NK-92 (cell line): Measurements from ENCODE around the gene KLHL12.
A peak's percentile ranks its signal among the peaks of the same experiment; 100 is the strongest.

Experiments
- DNase-seq: peaks from one replicate; lab custom pipeline; 2025; ENCODE audit not compliant: unreplicated experiment; lab: John Stamatoyannopoulos, UW

Gene KLHL12

GRCh38 chr1:202926581-202927491, at the start of gene KLHL12:
TSS of gene KLHL12 (minus strand) at chr1:202927234. CDS start at chr1:202925162, 2,072 bp downstream.
- peak; percentile 49 for DNase-seq

DNA sequence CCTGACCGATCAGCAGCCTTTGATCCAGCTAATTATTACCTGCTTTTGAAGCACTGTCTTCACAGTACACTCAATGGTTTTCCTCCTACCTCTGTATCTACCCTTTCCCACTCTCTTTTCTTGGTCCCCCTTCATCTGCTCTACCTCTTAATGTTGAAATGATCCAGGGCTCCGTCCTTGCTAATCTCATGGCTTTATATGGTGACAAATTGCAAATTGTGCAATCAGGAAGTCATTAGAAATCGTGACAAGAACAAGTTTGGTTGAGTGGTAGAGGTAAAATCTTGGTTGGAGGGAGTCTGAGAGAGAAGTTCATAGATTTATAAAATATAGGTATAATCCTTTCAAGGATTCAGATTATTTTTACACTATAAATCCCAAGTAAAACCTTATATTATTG, 49.6 kb upstream of the KLHL12 start:
- DNase-seq: no peak

GRCh38 chr1:202974856-202975255, 47.8 kb upstream of the KLHL12 start:
- DNase-seq: no peak

GRCh38 chr1:202972046-202972445, 45.0 kb upstream of the KLHL12 start:
- no peak for DNase-seq

DNA sequence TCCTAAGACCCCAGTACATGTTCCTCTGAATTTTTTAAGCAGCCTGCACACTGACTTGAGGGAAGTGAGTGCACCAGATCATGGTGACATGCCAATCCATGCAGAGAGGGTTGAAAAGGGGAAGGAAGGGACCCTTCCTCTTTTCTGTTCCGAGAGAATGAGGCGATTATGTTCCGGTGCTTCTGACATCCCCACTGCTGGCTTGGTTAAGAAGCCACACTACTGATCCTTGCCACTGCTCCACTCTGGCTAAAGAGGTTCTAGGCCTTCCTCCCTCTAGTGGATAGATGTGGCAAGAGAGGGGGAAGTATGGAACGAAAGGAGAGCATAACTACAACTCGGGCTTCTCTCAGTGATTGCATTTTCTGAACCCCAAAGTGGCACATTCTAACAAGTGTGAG, 41.9 kb upstream of the KLHL12 start:
- DNase-seq: no peak

- no peak for DNase-seq
These were observed 41.3 kb upstream of the KLHL12 start for GRCh38 chr1:202968351-202968750.

DNA sequence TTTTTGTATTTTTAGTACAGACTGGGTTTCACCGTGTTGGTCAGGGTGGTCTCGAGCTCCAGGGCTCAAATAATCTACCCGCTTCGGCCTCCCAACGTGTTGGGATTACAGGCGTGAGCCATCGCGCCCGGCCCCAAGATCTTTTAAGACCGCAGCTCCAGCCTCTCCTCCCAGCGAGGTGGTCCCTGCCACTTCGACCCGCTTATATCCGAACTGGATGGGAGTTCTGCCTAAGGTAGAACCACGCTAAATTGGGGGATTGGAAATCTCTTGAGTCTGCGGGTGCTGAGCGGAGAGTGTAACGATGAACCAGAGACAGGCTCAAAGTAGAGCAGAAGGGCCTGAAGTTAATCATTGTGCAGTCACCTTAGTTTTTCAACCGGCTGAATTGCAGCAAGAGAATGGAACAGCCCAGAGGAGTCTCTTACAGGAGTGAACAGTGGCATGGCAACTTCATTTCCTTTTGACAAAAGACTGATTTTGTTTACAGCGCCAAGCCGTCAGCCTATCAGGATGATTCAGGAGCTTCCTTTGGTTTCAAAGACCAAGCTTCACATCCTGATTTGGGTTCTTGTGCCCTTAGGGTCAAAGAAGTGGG, 40.7 kb upstream of the KLHL12 start:
- no peak for DNase-seq

- no peak for DNase-seq
These were observed 39.2 kb upstream of the KLHL12 start for GRCh38 chr1:202966006-202966898.

DNA sequence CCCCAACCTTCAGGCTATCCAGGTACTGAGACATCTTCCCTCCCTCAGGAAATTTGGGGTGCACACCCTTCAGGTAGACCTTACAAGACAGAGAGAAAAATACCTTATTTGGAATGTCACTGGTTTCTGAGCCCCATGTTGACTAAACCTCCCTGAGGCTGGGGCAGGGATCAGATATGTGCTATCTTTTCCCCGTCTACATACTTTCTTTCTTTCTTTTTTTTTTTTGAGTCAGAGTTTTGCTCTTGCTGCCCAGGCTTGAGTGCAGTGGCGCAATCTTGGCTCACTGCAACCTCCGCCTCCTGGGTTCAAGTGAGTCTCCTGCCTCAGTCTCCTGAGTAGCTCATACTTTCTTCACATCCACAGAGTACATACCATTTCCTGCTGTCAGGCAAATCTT, 38.4 kb upstream of the KLHL12 start:
- DNase-seq: no peak

DNA sequence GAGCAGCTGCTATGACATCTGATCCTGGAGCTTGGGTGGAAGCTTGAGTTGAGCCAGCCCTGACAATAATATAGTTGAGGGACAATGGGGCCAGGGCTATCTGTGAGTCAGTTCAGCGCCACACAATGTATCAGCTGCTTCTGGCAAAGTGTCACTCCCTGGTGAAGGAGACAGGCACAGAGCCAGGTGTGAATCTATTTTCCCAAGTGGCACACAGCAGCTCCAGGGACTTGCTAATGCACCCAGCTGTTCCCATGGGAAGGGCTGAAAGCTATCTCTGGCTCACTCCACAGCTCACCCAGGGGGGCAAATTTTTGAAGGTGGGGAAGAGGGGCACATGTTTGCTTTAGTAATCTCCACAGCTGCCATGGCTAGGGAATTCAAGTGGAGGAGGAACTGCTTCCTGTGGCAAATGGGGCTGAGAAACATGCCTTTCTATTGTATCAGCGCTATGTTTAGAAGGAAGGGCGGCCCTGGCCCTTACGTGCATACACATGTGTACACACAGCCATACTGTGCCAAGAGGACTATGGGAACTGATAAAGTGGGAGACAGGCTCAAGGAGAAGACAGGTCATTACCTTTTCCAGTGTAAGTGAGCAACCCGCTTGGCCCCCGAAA, 37.9 kb upstream of the KLHL12 start:
- DNase-seq: no peak

DNA sequence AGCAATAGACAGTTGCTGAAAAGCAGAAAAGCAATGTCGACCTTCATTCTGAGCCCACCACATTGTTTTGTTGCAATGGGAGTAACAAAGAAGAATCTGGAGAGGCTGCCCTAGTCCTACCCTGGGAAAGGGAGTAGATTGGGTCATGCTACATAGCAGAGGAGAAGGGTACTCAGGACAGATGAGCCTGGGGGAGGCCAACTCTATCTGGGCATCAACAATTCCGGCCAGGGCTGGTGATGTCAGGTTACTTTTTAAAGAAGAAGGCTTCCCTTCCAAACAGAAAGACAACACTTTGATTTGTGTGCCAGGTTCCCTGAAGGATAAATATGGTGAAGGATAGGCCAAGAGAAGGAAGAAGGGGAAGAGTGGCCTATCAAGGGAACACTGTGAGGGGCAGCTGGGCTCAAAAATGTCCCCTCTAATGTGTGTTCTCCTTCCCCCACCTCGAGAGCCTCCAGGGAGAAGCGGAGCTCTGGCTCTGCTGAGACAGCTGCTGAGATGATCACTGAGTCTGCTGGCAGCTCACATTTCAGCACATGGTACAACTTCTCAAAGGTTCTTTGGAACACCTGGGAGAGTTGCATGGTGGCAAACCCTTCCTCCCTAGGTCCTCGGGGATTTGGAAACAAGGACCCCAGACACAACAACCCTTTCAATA, 34.3 kb upstream of the KLHL12 start:
- no peak for DNase-seq

DNA sequence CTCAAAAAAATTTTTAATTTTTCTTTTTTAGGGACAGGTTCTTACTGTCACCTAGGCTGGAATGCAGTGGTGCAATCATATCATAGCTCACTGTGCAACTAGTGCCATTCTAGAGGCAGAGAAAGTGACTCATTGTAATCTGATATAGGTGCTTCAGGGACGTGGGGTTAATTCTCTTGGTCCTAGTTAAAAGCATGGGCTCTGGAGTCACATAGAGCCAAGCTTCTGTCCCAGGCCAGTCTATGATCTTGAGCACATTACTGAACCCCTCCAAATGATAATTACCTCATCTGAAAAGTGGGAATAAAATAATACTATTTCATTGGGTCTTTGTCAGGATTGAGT, 32.2 kb upstream of the KLHL12 start:
- no peak for DNase-seq

DNA sequence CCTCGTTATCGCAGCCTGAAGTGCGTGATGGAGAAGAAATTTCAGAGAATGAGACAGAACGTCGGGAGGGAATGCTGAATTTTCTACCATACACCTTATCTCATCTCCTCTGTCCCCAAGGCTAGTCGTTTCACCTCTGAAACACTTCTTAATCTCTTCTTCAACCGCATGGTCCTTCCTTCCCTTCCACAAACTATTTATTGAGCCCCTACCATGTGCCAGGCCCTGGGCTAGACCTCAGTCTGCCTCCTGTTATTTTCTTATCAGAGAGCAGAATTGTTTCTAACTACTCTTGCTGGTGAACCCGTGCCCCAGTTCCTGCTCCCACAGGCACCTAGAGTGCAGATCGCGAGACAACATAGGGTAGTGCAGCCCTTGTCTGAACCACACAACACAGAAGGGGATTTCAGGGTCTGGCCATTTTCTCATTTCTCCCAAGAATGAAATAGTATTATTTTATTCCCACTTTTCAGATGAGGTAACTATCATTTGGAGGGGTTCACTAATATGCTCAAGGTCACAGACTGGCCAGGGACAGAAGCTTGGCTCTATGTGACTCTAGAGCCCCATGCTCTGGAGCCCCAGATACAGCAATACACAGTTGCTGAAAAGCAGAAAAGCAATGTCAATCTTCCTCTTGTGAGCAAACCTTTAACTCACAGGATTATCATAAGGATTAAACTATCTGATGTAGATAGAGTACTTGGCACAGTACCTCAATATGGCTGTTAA, 31.7 kb upstream of the KLHL12 start:
- DNase-seq: no peak

DNA sequence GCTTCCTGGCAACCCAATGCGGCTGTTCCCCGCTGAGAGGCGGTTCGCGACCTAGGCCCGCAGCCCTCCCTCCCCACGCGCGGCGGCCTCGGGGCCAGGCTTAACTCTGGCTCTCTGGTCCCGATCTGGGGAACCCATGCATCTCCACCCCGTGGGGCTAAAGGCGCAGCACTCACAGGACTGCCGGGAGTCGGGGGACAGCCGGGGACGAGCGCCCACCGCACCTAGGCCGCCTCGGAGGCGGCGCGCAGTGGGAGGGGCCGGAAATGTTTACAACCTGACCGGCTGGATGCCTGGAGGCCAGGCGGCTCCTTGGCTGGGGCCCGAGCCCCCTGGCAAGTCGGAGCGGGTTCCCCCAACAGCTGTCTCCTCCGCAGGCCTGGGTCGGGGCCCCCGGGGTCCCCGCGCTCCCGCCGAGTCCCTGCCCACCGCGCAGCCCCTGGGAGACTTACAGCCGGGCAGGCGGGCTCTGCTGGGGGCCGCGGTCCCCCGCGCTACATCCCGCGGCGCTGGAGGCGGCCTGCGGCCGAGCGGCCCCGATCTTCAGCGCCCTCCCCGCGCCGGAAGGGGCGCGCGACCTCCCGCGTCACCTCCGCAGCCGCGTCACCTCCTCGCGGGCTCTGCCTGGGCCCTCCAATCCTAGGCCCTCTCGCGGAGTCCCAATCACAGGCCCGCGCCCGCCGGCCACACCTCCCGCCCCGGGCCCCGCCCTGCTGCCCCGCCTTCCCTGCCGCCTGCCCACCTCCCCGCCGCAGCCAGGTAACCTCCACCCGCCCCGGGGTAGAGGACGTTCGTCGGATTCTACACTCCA, 30.9 kb upstream of the KLHL12 start, which contains the start of gene ADIPOR1:
ADIPOR1 (minus strand) TSS at position 580 of the 811 bp plus-strand sequence. CDS start 7,242 bp downstream, outside the sequence.
- peak; percentile 58 for DNase-seq

GRCh38 chr1:202956969-202957368, 29.9 kb upstream of the KLHL12 start:
- DNase-seq: no peak

GRCh38 chr1:202954057-202954745, 27.2 kb upstream of the KLHL12 start:
- DNase-seq: no peak

GRCh38 chr1:202953392-202953791, 26.4 kb upstream of the KLHL12 start:
- DNase-seq: no peak

- DNase-seq: no peak
These were observed 25.8 kb upstream of the KLHL12 start for GRCh38 chr1:202952818-202953217.
